Endothelial cell of umbilical vein (primary cell): ENCODE measurements around the gene CARD9. TPM values are rescaled to one million over a fixed set of nuclear protein-coding genes. Genes with fewer than 3 reads are reported as not detected.

Experiments used
- BruUV-seq: library from RNA; stranded (reverse); fragments of 400-500 nt; replicated peaks from 2 replicates; lab custom pipeline; 2021; lab: Mats Ljungman, UMichigan
- CTCF ChIA-PET: fragments of 300-600, 350-600 bp; sonication (Branson Sonifier 250); formaldehyde crosslinking; loops from one replicate; lab custom pipeline; 2021; ENCODE audit warnings: antibody characterized with exemption, inconsistent platforms; lab: Charles Lee
- POLR2A ChIA-PET: fragments of 300-600, 350-600 bp; sonication (Branson Sonifier 250); formaldehyde crosslinking; loops from one replicate; lab custom pipeline; 2021; ENCODE audit warnings: antibody characterized with exemption, inconsistent platforms; lab: Charles Lee
- DNase-seq: peaks from one replicate; pipeline ENCODE4 v3.0.0-alpha.2; 2011; ENCODE audit warnings: low read depth, low spot score
- FAIRE-seq: peaks from 2 replicates; lab custom pipeline; 2011; peaks lifted over from hg19 to GRCh38; lab: Jason Lieb, UNC
- H2AFZ ChIP-seq: 2 replicates; pipeline ENCODE4 v1.6.0; 2012; ENCODE audit warnings: low read depth, low read length, control low read depth, inconsistent platforms
- H3K27ac ChIP-seq: 2 replicates; pipeline ENCODE4 v1.5.1; 2011; ENCODE audit warnings: low read depth, mild to moderate bottlenecking, control low read depth, low read length, moderate library complexity; ENCODE audit not compliant: insufficient read depth
- H3K27me3 ChIP-seq, 2 experiments: 2 replicates each; pipeline versions ENCODE4 v1.6.0 to v1.6.1; 2011; ENCODE audit warnings: low read length in 2 of 2, mixed read lengths in 1 of 2; ENCODE audit not compliant: control insufficient read depth in 2 of 2, insufficient read depth in 2 of 2
- H3K36me3 ChIP-seq, 2 experiments: 2 replicates in 1 of 2; 3 replicates in 1 of 2; pipeline ENCODE4 v1.5.1; 2011; ENCODE audit warnings: low read length in 2 of 2, mild to moderate bottlenecking in 1 of 2, moderate library complexity in 1 of 2; ENCODE audit not compliant: control insufficient read depth in 2 of 2, insufficient read depth in 2 of 2; ENCODE audit errors: extremely low read depth in 1 of 2
- H3K4me1 ChIP-seq: 3 replicates; pipeline ENCODE4 v1.5.1; 2011; ENCODE audit warnings: mild to moderate bottlenecking, low read length; ENCODE audit not compliant: control insufficient read depth, insufficient read depth; ENCODE audit errors: extremely low read depth
- H3K4me2 ChIP-seq: 2 replicates; pipeline ENCODE4 v1.6.1; 2011; ENCODE audit warnings: low read length, control low read depth, mixed read lengths; ENCODE audit not compliant: insufficient read depth
- H3K4me3 ChIP-seq, 3 experiments: fragments of 200-600 bp in 1 of 3; sonication (generic), shearing (Covaris generic) in 1 of 3; replicated peaks in 1 of 3; 2 replicates each; pipeline ENCODE4 v1.5.1; 2011 to 2016; ENCODE audit warnings: control low read depth in 3 of 3, low read length in 3 of 3, mild to moderate bottlenecking in 2 of 3, inconsistent platforms in 1 of 3, low read depth in 1 of 3, moderate library complexity in 1 of 3; ENCODE audit not compliant: insufficient read depth in 1 of 3
- H3K79me2 ChIP-seq: 2 replicates; pipeline ENCODE4 v1.6.0; 2012; ENCODE audit warnings: low read length, inconsistent platforms; ENCODE audit not compliant: control insufficient read depth, insufficient read depth
- H3K9ac ChIP-seq: replicated peaks from 2 replicates; pipeline ENCODE3; 2011; ENCODE audit warnings: low read length, control low read depth; ENCODE audit not compliant: insufficient read depth; ENCODE audit errors: extremely low read depth
- H3K9me1 ChIP-seq: replicated peaks from 3 replicates; pipeline ENCODE4 v1.6.0; 2011; ENCODE audit warnings: mild to moderate bottlenecking, low read length; ENCODE audit not compliant: control insufficient read depth, insufficient read depth; ENCODE audit errors: extremely low read depth
- H3K9me3 ChIP-seq: replicated peaks from 2 replicates; pipeline ENCODE4 v1.5.1; 2012; ENCODE audit warnings: low read length, inconsistent platforms; ENCODE audit not compliant: control insufficient read depth, insufficient read depth
- H4K20me1 ChIP-seq: replicated peaks from 2 replicates; pipeline ENCODE3; 2011; ENCODE audit warnings: mild to moderate bottlenecking, low read length; ENCODE audit not compliant: control insufficient read depth, insufficient read depth; ENCODE audit errors: extremely low read depth
- CTCF ChIP-seq, 2 donors: IDR thresholded peaks; 1 replicate in 1 of 2; 2 replicates in 1 of 2; pipeline ENCODE4 v1.5.1; 2011; ENCODE audit warnings: low read length in 2 of 2, mild to moderate bottlenecking in 2 of 2, moderate library complexity in 2 of 2, control low read depth in 1 of 2, inconsistent platforms in 1 of 2, low read depth in 1 of 2; ENCODE audit not compliant: insufficient read depth in 1 of 2; ENCODE audit errors: extremely low read depth in 1 of 2
- EZH2 ChIP-seq: IDR thresholded peaks from 2 replicates; pipeline ENCODE4 v1.6.1; 2012; ENCODE audit warnings: borderline replicate concordance, low read depth, mild to moderate bottlenecking, moderate library complexity, low read length, inconsistent platforms; ENCODE audit not compliant: severe bottlenecking
- FOS ChIP-seq: IDR thresholded peaks from 2 replicates; pipeline ENCODE4 v1.6.1; 2011; ENCODE audit warnings: mild to moderate bottlenecking, low read length, moderate library complexity, borderline replicate concordance; ENCODE audit not compliant: insufficient read depth
- GATA2 ChIP-seq: IDR thresholded peaks from 2 replicates; pipeline ENCODE4 v1.7.0; 2011; ENCODE audit warnings: low read depth, mild to moderate bottlenecking, moderate library complexity, mixed read lengths, low read length; ENCODE audit not compliant: insufficient read length, insufficient read depth
- JUN ChIP-seq: IDR thresholded peaks from 2 replicates; pipeline ENCODE4 v1.6.1; 2011; ENCODE audit warnings: borderline replicate concordance, low read depth; ENCODE audit not compliant: insufficient read length, insufficient read depth
- MAX ChIP-seq: IDR thresholded peaks from 2 replicates; pipeline ENCODE4 v1.6.1; 2011; ENCODE audit not compliant: insufficient read depth, insufficient read length
- MYC ChIP-seq: IDR thresholded peaks from one replicate; pipeline ENCODE4 v1.6.1; 2011; ENCODE audit warnings: mild to moderate bottlenecking, low read depth, low read length
- POLR2A ChIP-seq: IDR thresholded peaks from 2 replicates; pipeline ENCODE4 v1.6.1; 2012; ENCODE audit warnings: low read depth, mild to moderate bottlenecking, control low read depth, low read length
- POLR2AphosphoS5 ChIP-seq: IDR thresholded peaks from 2 replicates; pipeline ENCODE4 v1.6.1; 2012; ENCODE audit warnings: low read depth, mild to moderate bottlenecking, control low read depth, low read length, moderate library complexity; ENCODE audit not compliant: insufficient read depth
- dilution Hi-C: fragments of 300-500 bp; cut with MboI; formaldehyde crosslinking; loops from one replicate; pipeline ENCODE4 v1.15.0; 2019; ENCODE audit warnings: low sequenced_read_pairs; ENCODE audit not compliant: extremely low pct_ligation_motif_present
- intact Hi-C: fragments of 100-400 bp; cut with micrococcal nuclease; formaldehyde crosslinking; loops from one replicate; pipeline ENCODE4 v1.10.0; 2022
- polyA plus RNA-seq, 4 experiments: library from polyadenylated mRNA; depleted of rRNA in 3 of 4; stranded (reverse) in 3 of 4; unstranded in 1 of 4; fragments of >200 nt; gene quantifications; 2 replicates each; pipeline versions ENCODE4 v1.2.1 to v1.2.3, GENCODE V29; 2011 to 2012; ENCODE audit warnings: missing spikeins in 1 of 4
- total RNA-seq: library from RNA; stranded (reverse); gene quantifications from 2 replicates; pipeline ENCODE4 v1.2.3, GENCODE V29; 2021

The CARD9 gene
- total and polyA plus RNA-seq, 2 donors (not counting 3 experiments of a cell fraction or from before 2014, with no cell fraction given): 0.22 to 0.71 TPM

GRCh38 chr9:136404801-136405136 is 31.3 kb upstream of the CARD9 start:
- DNase-seq (no peak), FAIRE-seq (no peak)
- Histone ChIP-seq H3K27me3 (no peaks in the 10 kb centered on the region), H3K4me2 (no peak overlapping the region), H2AFZ (no peak overlapping the region), H3K4me1 (peaks cover 13% of the 10 kb centered on the region), H4K20me1 (no peaks in the 10 kb centered on the region), H3K9ac (no peak overlapping the region), H3K9me1 (no peaks in the 10 kb centered on the region), H3K36me3 (peaks cover 0 to 19% of the 10 kb centered on the region in 2 experiments), H3K4me3 (no peak overlapping the region), H3K27ac (no peak overlapping the region), H3K79me2 (peaks cover 14% of the 10 kb centered on the region), H3K9me3 (no peaks in the 10 kb centered on the region)
- ChIA-PET CTCF (no interaction called here), POLR2A (no interaction called here)
- BruUV-seq: no TSS peak
- intact Hi-C loops (no loop called here), dilution Hi-C loops (no loop called here)
- TF ChIP-seq MAX (no peak), POLR2AphosphoS5 (no peak), FOS (no peak)

GRCh38 chr9:136403915-136404800 is 30.7 kb upstream of the CARD9 start:
- Histone ChIP-seq H3K79me2 (peaks cover 14% of the 10 kb centered on the region), H3K9ac (no peak overlapping the region), H3K9me1 (no peaks in the 10 kb centered on the region), H3K9me3 (no peaks in the 10 kb centered on the region), H4K20me1 (no peaks in the 10 kb centered on the region), H3K27me3 (no peaks in the 10 kb centered on the region), H3K36me3 (peaks cover 0 to 19% of the 10 kb centered on the region in 2 experiments), H3K4me1 (peaks cover 9% of the 10 kb centered on the region), H3K27ac (no peak overlapping the region), H3K4me3 (no peak overlapping the region), H2AFZ (no peak overlapping the region), H3K4me2 (no peak overlapping the region)
- CTCF ChIA-PET: no interaction called here
- intact Hi-C loops: no loop called here
- TF ChIP-seq JUN (no peak), MAX (no peak), POLR2A (no peak), POLR2AphosphoS5 (no peak), FOS (no peak), GATA2 (no peak), EZH2 (no peak), MYC (no peak), CTCF (IDR thresholded peaks at IDR 0.05; ENCODE audit: extremely low read depth in 1 of 2, insufficient read depth in 1 of 2, low read depth in 1 of 2, low read length in 2 of 2) (no peak)
- POLR2A ChIA-PET: no interaction called here
- FAIRE-seq: no peak
- BruUV-seq: no TSS peak
- no peak for DNase-seq
- dilution Hi-C loops: no loop called here
